HepG2 (cell line): ENCODE results near the gene MTHFD1. TPM values are rescaled to one million over a fixed set of nuclear protein-coding genes. Genes with fewer than 3 reads are reported as not detected.
A peak's percentile ranks its signal among the peaks of the same experiment; 100 is the strongest.

ENCODE experiments used
- AGO2 ChIP-seq: fragments of 200-400 bp; formaldehyde crosslinking; optimal IDR thresholded peaks from 2 replicates; pipeline ENCODE3; 2017; ENCODE audit warnings: mild to moderate bottlenecking, low read depth, low read length, moderate library complexity
- ATF3 ChIP-seq: sonication (generic); formaldehyde crosslinking; IDR thresholded peaks from 2 replicates; pipeline ENCODE4 v1.4.0; 2020; ENCODE audit warnings: missing genetic modification reagents
- BORCS8-MEF2B ChIP-seq: sonication (generic); formaldehyde crosslinking; IDR thresholded peaks from 2 replicates; pipeline ENCODE4 v1.8.0; 2022; ENCODE audit warnings: mild to moderate bottlenecking, missing genetic modification reagents
- BRF2 ChIP-seq: sonication (generic); formaldehyde crosslinking; IDR thresholded peaks from 2 replicates; pipeline ENCODE4 v1.8.1; 2022; ENCODE audit warnings: mild to moderate bottlenecking, missing genetic modification reagents
- CEBPG ChIP-seq: IDR thresholded peaks from 2 replicates; pipeline ENCODE4 v1.6.1; 2016
- EEA1 ChIP-seq: sonication (generic); formaldehyde crosslinking; IDR thresholded peaks from 2 replicates; pipeline ENCODE4 v1.5.1; 2020; ENCODE audit warnings: mild to moderate bottlenecking, missing genetic modification reagents, borderline replicate concordance
- FOXP4 ChIP-seq: sonication (generic); formaldehyde crosslinking; IDR thresholded peaks from 2 replicates; pipeline ENCODE4 v1.4.0; 2020; ENCODE audit warnings: missing genetic modification reagents
- HHEX ChIP-seq: IDR thresholded peaks from 2 replicates; pipeline ENCODE4 v1.6.1; 2016; ENCODE audit warnings: control low read depth
- HOXA5 ChIP-seq: sonication (generic); formaldehyde crosslinking; IDR thresholded peaks from 2 replicates; pipeline ENCODE4 v1.4.0; 2020; ENCODE audit warnings: missing genetic modification reagents
- KDM6A ChIP-seq: IDR thresholded peaks from 2 replicates; pipeline ENCODE4 v1.6.1; 2016; ENCODE audit warnings: low read depth
- MXD3 ChIP-seq: IDR thresholded peaks from 2 replicates; pipeline ENCODE4 v1.6.1; 2016; ENCODE audit warnings: mild to moderate bottlenecking, missing biosample characterization, missing genetic modification reagents
- PAXIP1 ChIP-seq: sonication (generic); formaldehyde crosslinking; conservative IDR thresholded peaks from 2 replicates; pipeline ENCODE4 v1.4.0; 2020; ENCODE audit warnings: mild to moderate bottlenecking, missing genetic modification reagents, moderate library complexity
- ZBTB46 ChIP-seq: sonication (generic); formaldehyde crosslinking; IDR thresholded peaks from 2 replicates; pipeline ENCODE4 v1.4.0; 2020; ENCODE audit warnings: mild to moderate bottlenecking, missing genetic modification reagents, borderline replicate concordance
- ZKSCAN1 ChIP-seq: fragments of 150-350 bp; IDR thresholded peaks from 2 replicates; pipeline ENCODE4 v1.6.1; 2014; ENCODE audit warnings: low read length
- ZMYM3 ChIP-seq: sonication (generic); formaldehyde crosslinking; IDR thresholded peaks from 2 replicates; pipeline ENCODE4 v1.5.1; 2020; ENCODE audit warnings: mild to moderate bottlenecking, missing genetic modification reagents
- ZNF276 ChIP-seq: sonication (generic); formaldehyde crosslinking; IDR thresholded peaks from 2 replicates; pipeline ENCODE4 v1.4.0; 2020; ENCODE audit warnings: mild to moderate bottlenecking, low read depth, missing genetic modification reagents
- polyA plus RNA-seq, 8 experiments: library from polyadenylated mRNA; depleted of rRNA in 3 of 8; stranded (reverse) in 7 of 8; unstranded in 1 of 8; fragments of >200 nt; fragmentation: Illumina TruSeq in 4 of 8; extraction: Trizol in 4 of 8; gene quantifications; 2 replicates each; pipeline versions ENCODE4 v1.2.1 to v1.2.3, GENCODE V29; 2011 to 2016; ENCODE audit warnings: low read depth in 4 of 8, missing spikeins in 1 of 8, mixed read lengths in 1 of 8; ENCODE audit not compliant: insufficient read depth in 1 of 8
- total RNA-seq, 5 experiments: library from RNA; depleted of rRNA; stranded (reverse); fragments of >200 nt; fragmentation: Illumina TruSeq; extraction: Trizol; gene quantifications; 2 replicates each; pipeline ENCODE4 v1.2.3, GENCODE V29; 2016; ENCODE audit warnings: low read depth in 1 of 5

MTHFD1 gene
- total and polyA plus RNA-seq, 2 of the 13 experiments (the other 11 are each of a cell fraction or from before 2014, with no cell fraction given), result 31.0 to 106 TPM

GRCh38 chr14:64338616-64339316, 49.4 kb upstream of the MTHFD1 start (continued):
- TF ChIP-seq BRF2 (CRISPR knock-in tag) (no peak), ZMYM3 (CRISPR knock-in tag) (peak; percentile 46; the same call in 1 of the 2 replicates), AGO2 (no peak), EEA1 (no peak), ZBTB46 (CRISPR knock-in tag) (no peak), ZKSCAN1 (no peak), HOXA5 (CRISPR knock-in tag) (no peak), PAXIP1 (CRISPR knock-in tag) (peak; percentile 27; the same call in 1 of the 2 replicates), FOXP4 (no peak), HHEX (CRISPR knock-in tag) (no peak), KDM6A (CRISPR knock-in tag) (no peak), MXD3 (CRISPR knock-in tag) (no peak; the same call in 1 of the 2 replicates), ATF3 (0 out of 2 replicates have a peak, but pooled peaks have one; percentile 6), ZNF276 (CRISPR knock-in tag) (no peak), BORCS8-MEF2B (CRISPR knock-in tag) (no peak; the same call in 1 of the 2 replicates), CEBPG (CRISPR knock-in tag) (no peak)
